HL-60 (cell line): Measurements from ENCODE around the gene RETREG3.
A peak's percentile ranks its signal among the peaks of the same experiment; 100 is the strongest.

Experiments
- POLR2AphosphoS5 ChIP-seq: IDR thresholded peaks from 2 replicates; pipeline ENCODE4 v1.6.1; 2012; ENCODE audit warnings: low read depth
- SPI1 ChIP-seq: IDR thresholded peaks from 2 replicates; pipeline ENCODE4 v1.6.1; 2012; ENCODE audit warnings: low read depth, mild to moderate bottlenecking, borderline replicate concordance
- TF ChIP-seq, protein P1 (sequence below): IDR thresholded peaks from one replicate; pipeline ENCODE4 v1.5.1; 2011; ENCODE audit warnings: low read length, control low read depth, inconsistent platforms; ENCODE audit not compliant: insufficient read depth

- TF ChIP-seq, protein P1, sequence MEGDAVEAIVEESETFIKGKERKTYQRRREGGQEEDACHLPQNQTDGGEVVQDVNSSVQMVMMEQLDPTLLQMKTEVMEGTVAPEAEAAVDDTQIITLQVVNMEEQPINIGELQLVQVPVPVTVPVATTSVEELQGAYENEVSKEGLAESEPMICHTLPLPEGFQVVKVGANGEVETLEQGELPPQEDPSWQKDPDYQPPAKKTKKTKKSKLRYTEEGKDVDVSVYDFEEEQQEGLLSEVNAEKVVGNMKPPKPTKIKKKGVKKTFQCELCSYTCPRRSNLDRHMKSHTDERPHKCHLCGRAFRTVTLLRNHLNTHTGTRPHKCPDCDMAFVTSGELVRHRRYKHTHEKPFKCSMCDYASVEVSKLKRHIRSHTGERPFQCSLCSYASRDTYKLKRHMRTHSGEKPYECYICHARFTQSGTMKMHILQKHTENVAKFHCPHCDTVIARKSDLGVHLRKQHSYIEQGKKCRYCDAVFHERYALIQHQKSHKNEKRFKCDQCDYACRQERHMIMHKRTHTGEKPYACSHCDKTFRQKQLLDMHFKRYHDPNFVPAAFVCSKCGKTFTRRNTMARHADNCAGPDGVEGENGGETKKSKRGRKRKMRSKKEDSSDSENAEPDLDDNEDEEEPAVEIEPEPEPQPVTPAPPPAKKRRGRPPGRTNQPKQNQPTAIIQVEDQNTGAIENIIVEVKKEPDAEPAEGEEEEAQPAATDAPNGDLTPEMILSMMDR, result peak; percentile 3
- TF ChIP-seq POLR2AphosphoS5 (peak; percentile 81), SPI1 (no peak)
These were observed 31.5 kb downstream of the RETREG3 start, which contains the start of gene PSMC3IP for GRCh38 chr17:42577532-42578281.
